Measurements from ENCODE around the gene S100A8. TPM values are rescaled to one million over a fixed set of nuclear protein-coding genes. Genes with fewer than 3 reads are reported as not detected.

The S100A8 gene
- total RNA-seq, 4 donors from 2014 or later = 2.8 to 35.6 (median 6.2) TPM; not detected in 1

GRCh38 chr1:153343040-153343681, 47.7 kb downstream of the S100A8 start:
- no peak overlapping the region for H3K27ac ChIP-seq
- intact Hi-C loops (cut with DNase I) = no loop called here
- WGBS, 2 donors = 35 to 36% methylated on average over 5 of the region's 5 CpGs
- H3K27me3 ChIP-seq = no peaks in the 10 kb centered on the region
- no peaks in the 10 kb centered on the region for H3K36me3 ChIP-seq
- no peaks in the 10 kb centered on the region for H3K9me3 ChIP-seq
- DNase-seq = no peak
- H3K4me3 ChIP-seq (replicated peaks in 1 of 3) = no peak overlapping the region
- no peaks in the 10 kb centered on the region for H3K4me1 ChIP-seq
- TF ChIP-seq POLR2A (IDR thresholded peaks at IDR 0.05) (no peak), CTCF (IDR thresholded peaks at IDR 0.05) (no peak)

GRCh38 chr1:153342178-153342577, 48.7 kb downstream of the S100A8 start:
- Histone ChIP-seq H3K9me3 (no peaks in the 10 kb centered on the region), H3K27me3 (no peaks in the 10 kb centered on the region), H3K4me1 (no peaks in the 10 kb centered on the region), H3K36me3 (no peaks in the 10 kb centered on the region), H3K4me3 (replicated peaks in 1 of 3) (no peak overlapping the region), H3K27ac (no peak overlapping the region)
- intact Hi-C loops (cut with DNase I) = no loop called here
- WGBS, 2 donors = 73 to 76% methylated on average over 3 of the region's 3 CpGs
- no peak for DNase-seq
- no peak for TF ChIP-seq CTCF (IDR thresholded peaks at IDR 0.05)
- no peak for TF ChIP-seq POLR2A (IDR thresholded peaks at IDR 0.05)

GRCh38 chr1:153341431-153341934, 49.4 kb downstream of the S100A8 start:
- DNase-seq = no peak

GRCh38 chr1:153340356-153340755, 50.5 kb downstream of the S100A8 start:
- TF ChIP-seq POLR2A (IDR thresholded peaks at IDR 0.05) (no peak), CTCF (IDR thresholded peaks at IDR 0.05) (no peak)
- WGBS, 2 donors = 89 to 95% methylated on average over 7 to 10 of the region's 10 CpGs
- intact Hi-C loops (cut with DNase I) = no loop called here
- no peak for DNase-seq
- Histone ChIP-seq H3K9me3 (no peaks in the 10 kb centered on the region), H3K27ac (no peak overlapping the region), H3K4me3 (replicated peaks in 1 of 3) (no peak overlapping the region), H3K4me1 (no peaks in the 10 kb centered on the region), H3K36me3 (no peaks in the 10 kb centered on the region), H3K27me3 (no peaks in the 10 kb centered on the region)

More at GRCh38 chr1:153341431-153341934, 49.4 kb downstream of the S100A8 start:
- Histone ChIP-seq H3K36me3 (no peaks in the 10 kb centered on the region), H3K4me1 (no peaks in the 10 kb centered on the region), H3K27me3 (no peaks in the 10 kb centered on the region), H3K27ac (no peak overlapping the region), H3K9me3 (no peaks in the 10 kb centered on the region), H3K4me3 (replicated peaks in 1 of 3) (no peak overlapping the region)
- WGBS, 2 donors = 95 to 98% methylated on average over 3 to 4 of the region's 4 CpGs
- no peak for TF ChIP-seq CTCF (IDR thresholded peaks at IDR 0.05)
- no peak for TF ChIP-seq POLR2A (IDR thresholded peaks at IDR 0.05)
- intact Hi-C loops (cut with DNase I) = no loop called here

Small RNA genes within 50 kb of the gene (small RNA-seq; reads per million reads assigned to genes)
- not detected for gene S100A15A

Other genes starting within 250 kb of the S100A8 start
- gene SPRR2G, start 240.2 kb downstream of the S100A8 start, total RNA-seq = not detected
- 1 to 10 TPM in 1 of 4 donors, not detected in 3; 3.6 TPM for gene LELP1, start 187.6 kb downstream of the S100A8 start, total RNA-seq
- not detected for gene PRR9, start 173.5 kb downstream of the S100A8 start, total RNA-seq
- gene LORICRIN, start 131.4 kb downstream of the S100A8 start, total RNA-seq = not detected
- not detected for gene PGLYRP3, start 78.1 kb downstream of the S100A8 start, total RNA-seq
- not detected for gene PGLYRP4, start 42.2 kb downstream of the S100A8 start, total RNA-seq
- 100 to 1,000 TPM in 1 of 4 donors, 10 to 100 TPM in 3; 36.2 to 285 (median 66.0) TPM for gene S100A9, start 33.2 kb downstream of the S100A8 start, total RNA-seq
- not detected for gene S100A12, start 15.5 kb downstream of the S100A8 start, total RNA-seq
- not detected for gene S100A7A, start 25.4 kb upstream of the S100A8 start, total RNA-seq
- not detected for gene S100A7, start 69.6 kb upstream of the S100A8 start, total RNA-seq
- 100 to 1,000 TPM; 128 to 573 (median 360) TPM for gene S100A6, start 144.9 kb upstream of the S100A8 start, total RNA-seq
- 10 to 100 TPM in 1 of 4 donors, 1 to 10 TPM in 3; 2.2 to 12.6 (median 6.5) TPM for gene S100A5, start 149.9 kb upstream of the S100A8 start, total RNA-seq
- 100 to 1,000 TPM in 2 of 4 donors, 10 to 100 TPM in 2; 57.3 to 251 (median 133) TPM for gene S100A4, start 154.7 kb upstream of the S100A8 start, total RNA-seq
- 1 to 10 TPM in 1 of 4 donors, under 1 TPM in 1, not detected in 2; 0.83 to 1.7 TPM for gene S100A3, start 158.2 kb upstream of the S100A8 start, total RNA-seq
- 10 to 100 TPM in 1 of 4 donors, 1 to 10 TPM in 3; 2.6 to 10.1 (median 5.9) TPM for gene S100A2, start 174.8 kb upstream of the S100A8 start, total RNA-seq
- gene S100A16, start 222.1 kb upstream of the S100A8 start, total RNA-seq = 100 to 1,000 TPM in 1 of 4 donors, 10 to 100 TPM in 3; 62.7 to 104 (median 76.3) TPM
- 100 to 1,000 TPM; 112 to 175 (median 132) TPM for gene S100A14, start 225.3 kb upstream of the S100A8 start, total RNA-seq
- 100 to 1,000 TPM; 219 to 545 (median 343) TPM for gene S100A13, start 236.4 kb upstream of the S100A8 start, total RNA-seq
- 100 to 1,000 TPM; 139 to 498 (median 231) TPM for gene S100A1, start 237.4 kb upstream of the S100A8 start, total RNA-seq
- gene CHTOP, start 243.0 kb upstream of the S100A8 start, total RNA-seq = 100 to 1,000 TPM in 3 of 4 donors, 10 to 100 TPM in 1; 99.1 to 124 (median 105) TPM